Activated gamma-delta T cell (primary cell): ENCODE data around the gene SVOPL.

Experiments used
- DNase-seq: peaks from one replicate; lab custom pipeline; 2025; lab: John Stamatoyannopoulos, UW

Gene SVOPL

GRCh38 chr7:138607216-138608126, 93.7 kb downstream of the SVOPL start:
- no peak for DNase-seq

DNA sequence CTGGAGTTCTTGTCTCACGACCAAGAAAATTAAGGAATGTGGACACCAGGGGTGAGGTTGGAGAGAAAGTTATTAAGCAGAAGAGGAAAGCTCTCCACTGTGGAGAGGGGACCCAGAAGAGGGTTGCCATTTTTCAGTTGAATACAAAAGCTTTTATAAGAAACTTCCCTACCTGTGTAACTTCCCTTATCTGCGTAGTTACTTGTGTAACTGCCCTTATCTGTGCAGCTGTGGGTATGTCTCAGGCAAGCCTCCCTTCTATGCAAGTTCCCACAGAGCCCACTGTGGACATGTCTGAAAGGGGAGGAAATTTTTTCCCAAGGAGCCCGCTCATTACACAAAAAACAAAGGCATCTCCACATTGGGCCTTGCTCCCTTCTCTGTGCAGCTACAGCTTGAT, 94.9 kb downstream of the SVOPL start:
- DNase-seq: no peak

GRCh38 chr7:138603549-138604318, 97.4 kb downstream of the SVOPL start:
- DNase-seq: no peak

- no peak for DNase-seq
These were observed 98.7 kb downstream of the SVOPL start for GRCh38 chr7:138602451-138602850.

DNA sequence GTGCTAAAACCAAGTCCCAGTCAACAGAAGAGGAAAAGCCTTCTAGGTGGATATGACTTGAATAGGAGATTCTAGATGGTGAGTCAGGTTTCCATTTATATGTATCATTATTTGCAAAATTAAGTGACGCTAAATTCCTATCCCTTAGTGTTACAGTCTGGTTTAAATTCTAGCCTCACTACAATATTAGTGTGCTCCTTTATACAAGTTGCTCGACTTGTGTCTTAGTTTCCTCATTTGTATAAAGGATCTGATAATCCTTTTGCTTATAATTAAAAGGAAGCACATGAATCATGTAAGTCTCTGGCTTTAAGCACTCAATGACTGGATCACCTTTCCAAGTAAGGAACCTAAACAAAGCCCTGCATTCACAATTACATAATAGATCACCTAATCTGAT, 105.7 kb downstream of the SVOPL start:
- DNase-seq: no peak

DNA sequence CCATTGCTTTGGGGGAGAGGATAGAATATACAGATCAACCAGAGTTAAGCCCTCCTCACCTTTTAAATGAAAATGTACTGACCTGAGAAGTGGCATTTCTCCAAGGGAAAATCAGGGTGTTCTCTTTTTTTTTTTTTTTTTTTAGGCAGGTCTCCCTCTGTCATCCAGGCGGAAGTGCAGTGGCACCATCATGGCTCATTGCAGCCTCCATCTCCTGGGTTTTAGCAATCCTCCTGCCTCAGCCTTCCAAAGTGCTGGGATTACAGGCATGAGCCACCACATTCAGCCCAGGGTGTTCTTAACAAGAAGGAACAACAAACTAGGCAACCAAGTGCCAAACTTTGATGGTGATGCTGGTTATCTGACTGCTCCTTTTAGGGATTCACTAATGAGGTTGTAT, 111.0 kb downstream of the SVOPL start:
- DNase-seq: no peak

- no peak for DNase-seq
These were observed 112.2 kb downstream of the SVOPL start for GRCh38 chr7:138588986-138589385.

DNA sequence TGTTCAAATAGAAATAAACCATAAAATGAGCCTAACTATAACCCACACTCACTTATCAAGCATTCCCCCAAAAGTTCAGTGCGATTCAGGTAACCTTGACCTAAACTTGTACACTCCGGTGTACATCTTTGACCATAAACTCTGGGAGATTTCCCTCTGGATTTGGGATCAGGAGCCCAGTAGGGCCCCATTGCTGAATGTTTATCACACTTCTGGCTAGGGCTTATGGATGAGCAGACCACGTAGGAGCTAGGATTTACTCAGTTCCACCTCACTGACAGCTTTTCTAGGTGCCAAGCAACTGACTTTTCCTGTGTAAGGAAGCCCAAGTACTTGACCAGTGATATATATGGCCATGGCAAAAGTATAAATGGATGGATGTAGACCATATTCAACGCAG, 113.7 kb downstream of the SVOPL start:
- DNase-seq: no peak

DNA sequence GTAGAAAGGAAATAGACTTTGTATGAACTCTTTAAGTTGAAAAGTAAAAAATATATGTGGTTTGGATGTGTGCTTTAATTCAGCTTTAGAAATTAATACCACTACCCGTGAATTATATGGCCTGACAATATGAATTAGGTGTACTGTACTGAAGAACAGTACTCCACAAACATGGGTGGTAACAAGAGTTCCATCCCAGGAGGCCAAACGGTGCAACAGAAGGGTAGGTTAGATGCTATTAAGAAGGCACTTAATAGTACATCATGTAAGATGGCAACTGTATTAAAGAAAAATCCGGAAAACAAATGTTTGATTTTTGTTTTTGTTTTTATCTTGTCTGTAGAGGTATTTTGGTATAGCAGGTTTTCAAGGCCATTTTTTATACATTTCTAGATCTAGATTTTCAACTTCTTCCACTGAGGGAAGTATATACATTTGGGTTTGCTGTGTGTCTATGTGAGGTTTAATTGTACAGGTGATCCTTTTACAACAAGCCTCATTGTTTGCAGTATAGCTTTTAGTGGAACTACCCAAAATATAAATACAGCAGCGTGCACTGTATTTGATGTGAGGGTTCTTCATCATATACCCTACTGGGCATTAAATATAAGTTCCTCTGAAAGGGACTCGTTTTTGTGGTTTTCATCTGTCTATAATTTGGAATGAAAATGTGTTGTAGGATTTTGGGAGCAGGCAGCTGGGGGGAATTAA, 115.7 kb downstream of the SVOPL start:
- DNase-seq: no peak

- no peak for DNase-seq
These were observed 116.5 kb downstream of the SVOPL start for GRCh38 chr7:138584696-138585095.

DNA sequence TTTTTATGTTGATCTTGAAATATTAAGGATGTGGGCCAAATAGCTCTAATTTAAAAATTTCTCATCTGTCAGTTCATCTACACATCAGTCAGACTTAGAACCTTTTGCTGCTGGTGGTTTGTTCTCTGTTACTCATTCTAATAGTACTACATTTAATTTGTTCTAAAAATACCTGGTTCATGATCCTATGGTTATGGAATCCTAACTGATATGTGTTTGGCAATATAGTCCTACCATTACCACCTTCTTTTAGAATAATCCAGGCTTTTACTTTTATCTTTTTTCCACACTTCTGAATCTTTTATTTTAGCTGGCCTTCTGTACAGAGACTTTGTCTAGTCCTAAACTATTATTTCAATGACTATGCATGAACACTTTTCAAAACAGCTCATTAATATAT, 116.9 kb downstream of the SVOPL start:
- DNase-seq: no peak

DNA sequence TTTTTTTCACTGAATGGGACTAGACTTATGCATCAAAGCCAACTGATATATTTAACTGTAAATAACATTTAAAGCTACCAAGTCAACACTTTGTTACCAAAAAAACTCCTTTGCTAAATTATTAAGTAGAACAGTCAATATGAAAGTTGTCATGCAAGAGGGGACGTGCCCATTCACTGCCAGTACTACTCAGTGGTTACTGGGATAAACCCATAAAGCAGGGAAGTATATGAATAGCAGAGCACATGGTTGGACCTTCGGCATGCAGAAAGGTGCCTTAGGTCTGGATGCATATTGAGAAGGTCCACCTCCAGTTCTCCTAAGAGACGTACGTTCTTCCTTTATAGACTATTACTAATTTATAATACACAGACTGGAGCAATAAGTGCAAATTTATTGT, 120.1 kb downstream of the SVOPL start:
- no peak for DNase-seq

GRCh38 chr7:138579671-138580070, 121.5 kb downstream of the SVOPL start:
- no peak for DNase-seq

- no peak for DNase-seq
These were observed 122.0 kb downstream of the SVOPL start for GRCh38 chr7:138579136-138579535.

DNA sequence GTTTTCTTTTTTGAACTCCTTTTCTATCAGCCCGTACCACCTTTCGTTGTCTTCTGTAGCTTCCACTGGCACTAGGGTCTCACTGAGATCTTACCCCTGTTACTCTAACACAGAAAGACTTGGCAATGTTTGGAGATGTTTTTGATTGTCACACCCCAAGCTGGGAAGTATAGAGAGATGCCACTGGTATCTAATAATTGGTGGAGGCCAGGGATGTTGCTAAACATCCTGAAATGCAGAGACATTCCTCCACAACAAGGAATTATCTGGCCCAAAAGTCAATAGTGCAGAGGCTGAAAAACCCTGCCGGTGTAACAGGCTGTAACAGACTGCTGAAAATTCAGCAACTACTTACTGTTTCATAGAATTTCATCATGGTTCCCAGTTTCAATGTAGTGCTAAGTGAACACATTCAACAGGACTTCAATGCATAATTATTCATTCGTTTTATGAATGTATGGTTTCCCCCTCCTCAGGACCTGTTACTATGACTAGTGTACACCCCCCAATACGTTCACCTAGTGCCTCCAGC, 125.2 kb downstream of the SVOPL start:
- no peak for DNase-seq

GRCh38 chr7:138573741-138574140, 127.4 kb downstream of the SVOPL start:
- DNase-seq: no peak

- no peak for DNase-seq
These were observed 130.4 kb downstream of the SVOPL start for GRCh38 chr7:138570715-138571114.

DNA sequence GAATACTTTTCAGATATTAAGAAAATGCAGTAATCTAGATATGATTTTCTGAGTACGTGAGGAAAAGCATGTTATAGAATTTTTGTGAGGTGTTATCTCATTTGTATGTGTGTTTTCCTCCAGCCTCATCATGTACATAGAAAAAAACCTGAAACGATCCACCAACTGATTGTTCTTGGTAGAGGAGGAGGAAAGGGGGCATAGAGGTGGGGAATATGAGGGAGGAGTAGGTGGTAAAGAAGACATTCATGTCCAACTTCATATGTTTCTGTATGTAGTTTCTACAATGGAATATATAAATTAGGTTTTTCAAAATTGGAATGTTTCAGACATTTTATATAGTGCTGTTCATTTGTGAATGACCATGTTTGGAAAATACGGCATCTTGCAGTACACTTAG, 131.7 kb downstream of the SVOPL start:
- DNase-seq: no peak

DNA sequence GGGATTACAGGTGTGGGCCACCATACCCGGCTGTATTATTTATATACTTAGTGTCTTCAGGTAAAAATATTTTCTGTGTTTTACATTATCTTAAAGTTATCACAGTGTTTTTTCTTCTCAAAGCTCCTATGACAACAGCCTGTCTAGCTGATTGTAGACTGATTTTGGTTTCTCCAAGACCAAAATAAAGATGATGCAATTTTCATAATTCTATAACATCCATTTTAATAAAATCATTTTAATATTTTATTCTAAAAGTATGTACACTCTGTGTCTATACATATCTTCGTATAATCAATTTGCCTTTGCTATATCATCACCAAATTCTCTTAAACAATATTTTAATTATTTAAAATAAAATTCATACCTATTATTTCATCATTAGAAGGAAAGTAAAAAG, 132.5 kb downstream of the SVOPL start:
- no peak for DNase-seq

DNA sequence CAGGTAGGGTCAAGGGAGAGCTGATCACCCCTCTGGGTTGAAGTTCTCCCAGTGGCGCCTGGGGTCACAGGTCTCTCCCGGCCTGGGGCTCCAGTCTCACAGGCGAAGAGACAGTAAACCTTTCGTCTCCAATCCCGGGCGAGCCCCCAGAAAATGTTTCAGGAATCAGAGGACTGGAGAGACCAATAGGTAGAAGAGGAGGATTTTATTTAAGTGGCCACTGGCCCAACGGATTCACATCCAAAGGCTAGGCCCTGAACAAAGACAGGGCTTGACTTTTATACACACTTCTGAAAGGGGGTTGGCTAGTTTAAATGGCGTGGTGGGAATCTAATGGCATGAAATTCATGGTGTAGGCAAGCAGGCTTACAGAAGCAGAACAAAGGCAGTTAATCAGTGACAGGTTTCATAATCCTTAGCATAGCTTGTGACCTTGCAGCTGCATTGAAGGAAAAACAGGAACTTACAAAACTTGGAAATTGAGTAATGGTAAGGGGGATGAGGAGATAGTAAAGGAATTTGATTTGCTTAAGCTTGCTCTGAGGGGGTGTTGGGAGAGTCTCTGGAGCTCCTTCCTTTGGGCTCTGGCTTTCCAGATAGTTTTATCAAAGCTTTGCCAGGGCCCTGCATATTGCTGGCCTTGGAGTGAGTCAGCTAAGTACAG, 135.6 kb downstream of the SVOPL start:
- DNase-seq: no peak

DNA sequence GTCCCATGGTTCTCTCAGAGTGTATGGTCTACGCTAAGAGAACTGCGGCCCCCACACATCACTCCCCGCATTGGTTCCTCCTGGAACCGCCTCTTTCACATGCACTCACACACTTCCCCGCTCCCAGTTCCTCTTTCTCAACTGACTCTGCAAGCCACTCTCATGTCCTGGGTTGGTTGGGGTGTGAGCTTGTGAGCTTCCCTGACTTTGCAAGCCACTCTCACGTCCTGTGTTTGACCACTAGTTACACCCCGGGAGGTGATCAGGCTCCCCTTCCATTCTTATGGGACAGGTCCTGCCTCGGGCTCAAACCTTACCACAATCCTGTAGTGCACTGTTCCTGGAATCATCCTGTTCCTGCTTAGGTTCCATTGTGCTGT, 136.1 kb downstream of the SVOPL start:
- no peak for DNase-seq

- no peak for DNase-seq
These were observed 136.8 kb downstream of the SVOPL start for GRCh38 chr7:138564365-138564764.
